Stimulated activated CD4-positive, alpha-beta T cell treated with anti-CD3 and anti-CD28 coated beads, Interleukin-1b, Interleukin-23, amount 100 ng/mL, for 1 hour (primary cell): ENCODE results near the gene LYPD3.
"Not testable (repeated sequence)": the region's sequence is repeated elsewhere in the genome, so short reads cannot be mapped to it uniquely, and the experiment has no call there.

Experiments
- DNase-seq, 2 donors: peaks; one replicate each; pipeline ENCODE4 v3.0.0-alpha.2; 2020; ENCODE audit warnings: low read depth in 2 of 2

The LYPD3 gene

DNA sequence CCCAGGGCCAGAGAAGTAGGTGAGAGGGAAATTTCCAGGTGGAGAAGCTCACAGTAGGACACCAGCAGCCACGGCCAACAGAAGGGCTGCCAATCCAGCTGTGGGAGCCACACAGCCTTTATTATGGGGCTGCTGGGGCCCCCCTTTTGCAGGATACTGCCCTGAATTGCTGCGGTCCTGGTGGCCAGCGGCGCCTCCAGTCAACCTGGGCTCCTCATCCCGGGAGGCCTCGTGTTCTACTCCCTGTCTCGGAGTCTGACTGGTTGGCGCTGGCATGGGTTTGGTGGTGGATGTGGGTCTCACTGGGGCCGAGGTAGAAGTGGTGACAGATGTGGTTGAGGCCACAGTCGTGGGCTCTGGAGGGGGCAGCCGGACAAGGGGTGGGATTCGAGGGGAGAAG is 4.1 kb downstream of the LYPD3 start:
- no peak for DNase-seq

GRCh38 chr19:43460362-43461016 is 4.9 kb downstream of the LYPD3 start:
- DNase-seq: no peak

- no peak for DNase-seq
These were observed 7.6 kb downstream of the LYPD3 start for GRCh38 chr19:43457809-43458208.

GRCh38 chr19:43455321-43456113 is 9.9 kb downstream of the LYPD3 start:
- DNase-seq: no peak

DNA sequence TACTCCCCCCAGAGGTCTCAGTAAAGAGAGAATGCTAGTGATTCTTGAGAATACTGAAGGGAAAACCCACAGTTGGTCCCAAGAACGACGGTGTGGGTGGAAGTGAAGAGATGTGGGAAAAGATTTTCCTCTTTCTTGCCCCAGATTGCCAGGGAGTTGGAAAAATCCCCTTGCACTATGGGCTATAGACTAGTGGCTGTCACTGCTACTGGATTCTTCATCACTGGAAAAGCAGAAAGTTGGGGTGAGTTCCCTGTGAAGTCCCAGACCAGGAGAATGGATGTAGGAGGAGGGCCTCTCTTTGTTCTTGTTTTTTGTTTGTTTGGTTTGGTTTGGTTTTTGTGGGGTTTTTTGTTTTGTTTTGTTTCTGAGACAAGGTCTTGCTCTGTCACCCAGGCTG is 11.4 kb downstream of the LYPD3 start:
- DNase-seq: no peak

DNA sequence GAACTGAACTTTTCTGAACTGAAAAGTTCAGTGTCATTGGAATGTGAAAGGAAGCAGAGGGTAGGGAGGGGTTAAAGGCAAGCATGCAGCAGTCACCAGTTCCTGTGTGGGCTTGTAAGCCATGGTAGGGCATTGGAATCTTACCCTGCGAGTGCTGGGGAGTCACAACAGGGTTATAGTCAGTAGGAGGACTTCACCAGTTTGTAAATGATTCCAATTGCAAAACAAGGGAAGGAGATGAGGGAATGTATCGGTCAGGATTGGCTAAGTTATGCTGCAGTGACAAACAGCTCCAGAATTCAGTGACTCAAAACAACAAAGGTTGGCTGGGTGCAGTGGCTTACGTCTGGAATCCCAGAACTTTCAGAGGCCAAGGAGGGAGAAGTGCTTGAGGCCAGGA is 12.8 kb downstream of the LYPD3 start:
- no peak for DNase-seq

- DNase-seq: no peak
These were observed 14.8 kb downstream of the LYPD3 start for GRCh38 chr19:43450545-43450997.

DNA sequence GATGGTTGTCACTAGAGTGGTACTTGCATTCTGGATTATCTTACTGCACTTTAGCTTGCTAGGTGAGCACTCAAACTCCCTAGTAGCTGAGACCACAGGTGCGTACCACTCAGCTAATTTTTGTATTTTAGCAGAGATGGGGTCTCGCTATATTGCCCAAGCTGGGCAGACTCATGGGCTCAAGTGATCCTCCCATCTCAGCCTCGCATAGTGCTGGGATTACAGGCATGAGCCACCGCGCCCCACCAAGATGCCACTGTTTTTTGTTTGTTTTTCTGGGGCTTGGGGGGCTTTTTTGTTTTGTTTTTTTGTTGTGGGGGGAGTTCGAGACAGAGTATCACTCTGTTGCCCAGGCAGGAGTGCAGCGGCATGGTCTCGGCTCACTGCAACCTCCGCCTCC is 17.8 kb downstream of the LYPD3 start:
- no peak for DNase-seq

DNA sequence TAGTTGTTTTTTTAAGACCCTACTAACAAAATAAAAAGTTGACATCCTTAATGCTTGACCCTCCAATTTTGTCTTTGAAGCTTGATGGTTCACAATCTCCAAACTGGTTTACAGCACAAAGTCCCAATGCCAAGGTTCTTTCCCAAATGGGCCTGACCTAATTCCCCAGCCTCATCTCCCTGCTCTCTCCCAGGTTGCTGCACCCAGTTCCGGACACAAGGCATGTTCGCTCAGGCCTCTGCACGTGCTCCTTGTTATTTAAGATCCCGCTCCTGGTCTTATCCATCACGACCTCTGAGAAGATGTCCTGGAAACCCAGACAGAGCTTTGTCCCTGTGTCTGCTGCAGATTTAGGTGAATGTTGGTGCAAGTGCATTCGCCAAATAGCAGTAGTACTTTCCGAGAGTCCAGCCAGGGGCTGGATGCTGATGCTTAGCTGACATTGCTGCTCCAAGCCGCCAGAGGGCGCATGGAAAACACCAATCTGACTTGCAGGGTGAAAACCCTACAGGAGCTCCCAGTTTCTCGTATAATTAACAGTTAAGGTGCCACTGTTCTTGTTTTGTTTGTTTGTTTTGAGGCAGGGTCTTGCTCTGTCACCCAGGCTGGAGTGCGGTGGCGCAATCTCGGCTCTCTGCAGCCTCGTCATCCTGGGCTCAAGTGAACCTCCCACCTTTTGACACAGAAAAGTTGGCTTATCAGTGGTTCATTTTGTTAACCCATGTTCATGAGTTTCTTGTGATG is 18.5 kb downstream of the LYPD3 start:
- DNase-seq: peak; percentile 58 to 64

- no peak for DNase-seq
These were observed 20.0 kb downstream of the LYPD3 start for GRCh38 chr19:43445426-43445825.

- no peak for DNase-seq
These were observed 20.7 kb downstream of the LYPD3 start for GRCh38 chr19:43444531-43445287.

DNA sequence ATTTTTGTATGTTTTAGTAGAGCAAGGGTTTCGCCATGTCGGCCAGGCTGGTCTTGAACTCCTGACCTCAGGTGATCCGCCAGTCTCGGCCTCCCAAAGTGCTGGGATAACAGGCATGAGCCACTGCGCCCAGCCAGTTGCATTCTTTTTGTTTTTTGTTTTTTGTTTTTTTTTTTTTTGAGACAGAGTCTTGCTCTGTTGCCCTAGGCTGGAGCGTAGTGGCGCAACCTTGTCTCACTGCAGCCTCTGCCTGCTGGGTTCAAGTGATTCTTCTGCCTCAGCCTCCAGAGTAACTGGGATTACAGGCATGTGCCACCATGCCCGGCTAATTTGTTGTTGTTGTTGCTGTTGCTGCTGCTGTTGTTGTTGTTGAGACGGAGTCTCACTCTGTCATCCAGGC is 21.3 kb downstream of the LYPD3 start:
- DNase-seq: not testable (repeated sequence)

GRCh38 chr19:43441716-43442115 is 23.7 kb downstream of the LYPD3 start:
- DNase-seq: no peak

GRCh38 chr19:43439709-43440063 is 25.7 kb downstream of the LYPD3 start:
- DNase-seq: no peak

DNA sequence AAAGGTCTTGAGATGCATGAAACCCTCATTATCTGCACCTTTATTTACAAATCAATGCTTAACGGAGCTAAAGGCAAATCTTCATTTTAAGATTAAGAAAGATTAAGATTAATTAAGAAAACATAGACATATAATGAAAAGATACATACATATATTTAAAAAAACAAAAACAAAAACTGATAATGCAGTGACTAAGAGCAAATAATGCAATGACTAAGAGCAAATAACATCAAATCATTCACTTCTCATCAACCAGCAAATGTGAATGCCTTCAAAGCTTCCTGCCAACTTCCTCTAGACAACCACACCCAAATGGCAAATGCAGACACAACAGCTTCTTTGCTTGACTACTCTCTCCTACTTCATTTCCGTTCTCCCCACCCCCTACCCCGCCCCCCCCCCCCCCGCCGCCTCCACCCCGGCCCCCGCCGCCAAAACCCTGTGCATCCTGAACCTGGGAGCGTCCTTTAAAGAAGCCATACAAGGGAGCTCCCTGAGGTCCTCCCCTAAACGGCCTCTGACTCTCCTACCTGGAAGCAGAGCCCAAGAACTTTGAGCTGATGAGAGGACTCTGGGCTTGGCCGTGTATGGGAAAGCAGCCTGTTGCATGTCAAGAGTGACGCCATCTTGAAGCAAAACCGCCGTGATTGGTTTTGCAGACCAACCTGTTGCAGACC is 26.2 kb downstream of the LYPD3 start:
- DNase-seq: peak in 1 of 2 donors; percentile 18

DNA sequence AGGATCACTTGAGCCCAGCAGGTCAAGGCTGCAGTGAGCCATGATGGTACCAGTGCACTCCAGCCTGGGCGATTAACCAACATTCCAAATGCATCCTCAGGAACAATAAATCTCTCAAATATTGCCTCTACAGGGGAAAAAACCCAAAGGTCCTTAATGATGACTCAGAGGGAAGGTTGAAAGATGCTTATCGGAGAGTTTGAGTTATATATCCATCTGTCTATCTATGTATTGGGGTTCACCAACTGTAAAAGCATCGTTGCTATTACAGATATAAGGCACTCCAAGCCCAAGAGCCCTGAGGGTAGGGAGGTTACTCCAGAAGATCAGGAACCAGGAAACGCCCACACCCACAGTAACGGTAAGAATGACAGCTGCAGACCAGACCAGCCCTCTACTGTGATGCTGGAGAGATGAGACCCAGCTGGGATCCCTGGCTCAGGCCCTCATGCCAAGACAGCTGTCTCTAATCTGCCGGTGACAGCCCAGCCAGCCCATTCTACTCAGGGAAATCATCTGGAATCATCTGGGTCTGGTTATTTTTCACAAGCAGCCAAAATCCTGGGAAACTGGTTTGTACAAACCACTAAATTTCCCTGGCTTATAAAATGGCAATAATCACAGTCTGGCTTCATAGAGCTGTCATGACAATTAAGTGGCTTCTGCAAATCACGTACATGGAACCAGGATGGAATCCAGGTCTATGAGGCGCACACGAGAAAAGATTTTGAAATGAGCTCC is 26.9 kb downstream of the LYPD3 start:
- DNase-seq: no peak

GRCh38 chr19:43437712-43438111 is 27.7 kb downstream of the LYPD3 start:
- no peak for DNase-seq

DNA sequence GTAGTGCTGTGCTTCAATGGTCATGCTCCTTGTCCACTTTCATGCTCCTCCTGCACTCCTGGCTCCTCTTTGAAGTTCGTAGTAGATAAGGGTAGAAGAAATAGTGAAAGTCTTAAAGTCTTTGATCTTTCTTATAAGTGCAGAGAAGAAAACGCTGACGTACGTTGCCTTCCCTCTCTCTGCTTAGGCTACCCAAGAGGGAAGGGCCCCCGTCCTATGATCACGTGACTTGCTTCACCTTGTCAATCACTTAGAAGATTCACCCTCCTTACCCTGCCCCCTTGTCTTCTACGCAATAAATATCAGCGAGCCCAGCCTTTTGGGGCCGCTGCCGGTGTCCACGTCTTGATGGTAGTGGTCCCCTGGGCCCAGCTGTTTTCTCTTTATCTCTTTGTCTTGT is 28.1 kb downstream of the LYPD3 start:
- DNase-seq: not testable (repeated sequence)

GRCh38 chr19:43435775-43436174 is 29.6 kb downstream of the LYPD3 start:
- DNase-seq: no peak

- DNase-seq: no peak
These were observed 31.7 kb downstream of the LYPD3 start for GRCh38 chr19:43433689-43434088.

- DNase-seq: no peak
These were observed 32.1 kb downstream of the LYPD3 start for GRCh38 chr19:43433358-43433673.
